NOMO-1 (cell line): ENCODE data around the gene CLRN3.

ENCODE experiments used
- DNase-seq, 2 experiments: peaks; one replicate each; lab custom pipeline; 2025; ENCODE audit not compliant: unreplicated experiment in 2 of 2; lab: John Stamatoyannopoulos, UW

CLRN3 gene, protein sequence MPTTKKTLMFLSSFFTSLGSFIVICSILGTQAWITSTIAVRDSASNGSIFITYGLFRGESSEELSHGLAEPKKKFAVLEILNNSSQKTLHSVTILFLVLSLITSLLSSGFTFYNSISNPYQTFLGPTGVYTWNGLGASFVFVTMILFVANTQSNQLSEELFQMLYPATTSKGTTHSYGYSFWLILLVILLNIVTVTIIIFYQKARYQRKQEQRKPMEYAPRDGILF

DNA sequence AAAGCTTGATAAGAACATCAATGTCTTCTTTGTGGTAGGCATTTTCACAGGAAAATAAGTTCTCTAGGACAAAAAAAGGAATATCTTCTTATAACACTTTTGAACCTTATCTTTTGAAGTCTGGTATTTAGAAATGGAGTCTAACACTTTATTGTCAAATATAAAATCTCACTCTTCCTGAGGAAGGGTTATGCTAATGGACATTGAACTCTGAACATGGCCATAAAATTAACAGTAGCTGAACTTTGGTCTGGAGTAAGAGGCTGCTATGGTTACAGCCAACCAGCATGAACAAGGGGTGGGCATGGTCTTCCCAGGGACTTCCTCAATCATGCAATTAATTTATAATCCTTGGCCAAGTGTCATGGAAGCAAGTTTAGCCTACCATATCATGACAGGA lies at the start of gene CLRN3:
Gene CLRN3, minus strand, starts transcription at position 199 of the 400 bp plus-strand sequence. Its CDS starts 157 bp downstream, at position 42.
- no peak for DNase-seq

DNA sequence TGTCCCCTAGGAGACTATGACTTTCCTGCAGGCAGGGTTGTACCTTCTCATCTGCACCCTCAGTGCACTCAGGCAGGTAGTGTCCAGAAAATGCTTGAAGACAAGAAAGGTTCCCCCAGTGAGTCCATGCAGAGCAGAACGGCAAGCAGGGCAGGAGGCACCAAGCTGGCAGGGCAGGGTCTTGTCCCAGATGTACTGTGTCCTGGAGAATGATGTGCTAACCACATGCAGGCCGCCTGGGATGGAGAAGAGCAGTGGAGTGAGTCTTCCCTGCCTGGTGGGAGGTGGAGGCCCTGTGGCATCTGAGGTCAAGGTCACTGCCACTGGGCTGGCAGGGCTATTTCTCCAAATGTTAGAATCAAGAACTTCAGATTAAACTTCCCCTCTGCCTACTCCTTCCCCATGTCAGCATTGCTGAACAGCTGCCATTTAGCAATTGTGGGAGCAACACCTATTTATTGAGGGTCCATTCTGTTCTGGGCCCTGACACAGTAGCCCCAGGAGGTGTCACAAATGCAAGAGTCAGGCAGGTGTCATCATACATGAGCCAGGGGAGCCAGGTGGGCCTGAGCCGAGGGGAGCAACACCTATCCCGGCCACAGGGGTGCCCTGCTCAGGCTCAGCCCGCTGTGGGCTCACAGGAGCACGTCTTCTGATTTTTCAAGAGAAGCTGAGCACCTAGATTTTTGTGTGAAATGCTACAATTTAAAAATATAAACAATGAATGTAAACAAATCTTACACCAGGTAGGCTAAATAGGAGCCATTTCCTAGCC lies 48.3 kb upstream of the CLRN3 start:
- no peak for DNase-seq

DNA sequence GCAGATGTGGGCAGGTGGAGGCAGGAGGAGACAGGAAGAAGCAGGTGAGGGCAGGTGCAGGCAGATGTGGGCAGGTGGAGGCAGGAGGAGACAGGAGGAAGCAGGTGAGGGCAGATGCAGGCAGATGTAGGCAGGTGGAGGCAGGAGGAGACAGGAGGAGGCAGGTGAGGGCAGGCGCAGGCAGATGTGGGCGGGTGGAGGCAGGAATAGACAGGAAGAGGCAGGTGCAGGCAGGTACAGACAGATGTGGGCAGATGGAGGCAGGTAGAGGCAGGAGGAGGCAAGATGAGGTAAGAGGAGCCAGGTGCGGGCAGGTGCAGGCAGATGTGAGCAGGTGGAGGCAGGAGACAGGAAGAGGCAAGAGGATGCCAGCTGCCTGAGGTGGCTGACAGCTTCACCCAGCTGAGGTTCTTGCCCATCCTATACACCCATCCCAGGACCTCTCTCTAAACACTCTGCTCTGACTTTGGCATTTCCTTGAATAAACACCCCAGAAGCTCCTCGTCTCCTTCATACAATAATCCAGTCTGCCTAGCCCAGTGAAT lies 47.1 kb upstream of the CLRN3 start:
- DNase-seq = no peak

DNA sequence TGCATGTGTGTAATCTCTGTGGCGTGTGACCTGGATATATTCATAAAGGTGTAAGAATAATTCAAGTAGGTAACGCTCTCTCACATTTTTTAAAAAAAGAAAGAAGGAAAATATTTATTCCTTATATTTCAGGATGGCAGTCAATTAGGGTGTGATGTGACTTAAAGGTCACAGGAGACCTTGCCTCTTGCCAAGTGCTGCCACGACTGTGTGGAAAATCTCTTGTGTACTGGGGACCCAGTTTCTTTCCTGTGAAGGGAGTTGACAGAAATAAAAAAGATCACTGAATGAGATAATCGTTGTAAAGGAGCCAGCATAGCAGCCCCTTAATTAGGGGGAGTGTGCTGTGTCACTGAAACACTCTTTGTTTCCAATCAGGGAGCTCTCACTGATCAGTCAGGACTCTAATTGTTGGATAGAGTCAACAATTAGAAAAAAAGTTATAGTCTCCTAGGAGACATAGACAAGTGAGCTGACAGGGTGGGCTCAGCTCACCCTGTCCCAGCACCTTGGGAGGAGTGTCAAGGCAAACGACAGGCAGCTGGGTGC lies 45.2 kb upstream of the CLRN3 start:
- DNase-seq = no peak

DNA sequence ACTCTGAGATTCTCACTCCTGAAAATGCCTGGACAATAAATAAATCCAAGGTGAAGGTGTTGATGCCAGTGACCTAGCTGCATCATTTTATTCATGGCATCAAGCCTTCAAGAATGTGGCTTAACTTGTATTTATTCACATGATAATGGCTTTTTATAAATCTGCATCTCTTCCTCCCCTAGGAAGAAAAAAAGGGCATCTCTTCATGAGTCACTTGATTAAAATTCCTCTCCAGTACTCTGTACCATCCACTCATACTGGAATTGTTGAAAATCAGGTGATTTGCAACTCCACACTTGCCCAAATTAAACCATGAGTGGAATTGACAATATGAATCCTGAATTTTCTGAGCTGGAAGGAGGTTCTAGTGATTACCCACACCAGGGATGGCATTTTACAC lies 44.3 kb upstream of the CLRN3 start:
- no peak for DNase-seq

DNA sequence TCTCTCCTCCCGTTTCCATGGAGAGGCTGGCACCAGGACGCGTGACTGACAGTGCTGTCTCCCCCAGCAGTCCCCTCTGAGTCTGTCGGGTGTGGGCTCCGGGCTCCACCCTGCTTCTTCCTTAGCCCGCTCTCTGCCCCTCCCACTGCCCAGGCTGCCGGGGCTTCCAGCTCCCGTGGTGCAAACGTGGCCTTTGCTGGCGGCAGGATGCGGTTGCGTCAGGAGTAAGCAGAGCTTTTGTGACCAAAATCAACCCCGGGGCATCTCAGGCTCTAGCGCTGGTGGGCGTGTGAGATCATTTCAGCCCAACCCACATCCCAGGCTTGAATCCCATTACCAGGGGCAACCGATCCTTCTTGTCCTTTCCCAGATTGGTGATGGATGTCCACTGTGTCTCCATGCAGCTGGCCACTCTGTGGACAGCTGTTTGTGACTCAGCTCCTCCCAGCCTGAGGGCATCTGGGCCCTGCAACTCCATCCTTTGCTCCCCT lies 42.4 kb upstream of the CLRN3 start:
- no peak for DNase-seq

DNA sequence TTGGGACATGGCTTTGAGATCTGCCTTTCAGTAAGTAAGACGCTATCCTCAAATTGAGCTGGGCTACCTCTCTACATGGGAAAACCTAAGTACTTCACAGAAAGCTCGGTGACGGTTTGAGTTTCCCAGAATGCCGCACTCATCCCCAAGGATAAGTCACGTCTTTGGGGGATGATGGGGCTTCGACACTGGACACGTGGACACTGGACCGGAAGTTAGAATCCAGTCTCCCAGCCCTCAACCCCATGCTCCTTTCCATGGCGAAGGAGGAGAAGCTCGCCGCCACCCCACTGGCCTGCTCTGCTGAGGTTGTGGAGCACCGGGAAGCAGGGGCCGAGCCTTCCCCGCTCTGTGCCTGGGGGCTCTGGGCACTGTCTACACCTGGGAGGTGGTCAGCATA lies 41.6 kb upstream of the CLRN3 start:
- DNase-seq = no peak

DNA sequence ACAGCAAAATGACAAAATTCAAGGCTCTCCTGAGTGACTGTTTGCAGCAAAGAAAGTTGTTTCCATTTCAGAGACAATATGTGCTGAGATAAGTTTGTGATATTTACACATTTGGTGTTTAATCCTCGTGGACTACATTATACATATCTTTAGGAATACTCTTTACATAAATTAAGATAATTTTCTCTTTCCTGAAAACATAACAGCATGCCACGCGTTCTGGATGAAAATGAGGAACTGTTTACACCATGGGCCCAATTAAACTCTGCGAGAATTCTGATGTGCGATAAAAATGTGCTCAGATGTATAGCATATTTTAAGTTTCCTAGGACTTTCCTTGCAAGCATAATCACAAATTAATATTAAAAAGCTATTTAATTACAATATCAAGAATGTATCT lies 40.5 kb upstream of the CLRN3 start:
- no peak for DNase-seq

DNA sequence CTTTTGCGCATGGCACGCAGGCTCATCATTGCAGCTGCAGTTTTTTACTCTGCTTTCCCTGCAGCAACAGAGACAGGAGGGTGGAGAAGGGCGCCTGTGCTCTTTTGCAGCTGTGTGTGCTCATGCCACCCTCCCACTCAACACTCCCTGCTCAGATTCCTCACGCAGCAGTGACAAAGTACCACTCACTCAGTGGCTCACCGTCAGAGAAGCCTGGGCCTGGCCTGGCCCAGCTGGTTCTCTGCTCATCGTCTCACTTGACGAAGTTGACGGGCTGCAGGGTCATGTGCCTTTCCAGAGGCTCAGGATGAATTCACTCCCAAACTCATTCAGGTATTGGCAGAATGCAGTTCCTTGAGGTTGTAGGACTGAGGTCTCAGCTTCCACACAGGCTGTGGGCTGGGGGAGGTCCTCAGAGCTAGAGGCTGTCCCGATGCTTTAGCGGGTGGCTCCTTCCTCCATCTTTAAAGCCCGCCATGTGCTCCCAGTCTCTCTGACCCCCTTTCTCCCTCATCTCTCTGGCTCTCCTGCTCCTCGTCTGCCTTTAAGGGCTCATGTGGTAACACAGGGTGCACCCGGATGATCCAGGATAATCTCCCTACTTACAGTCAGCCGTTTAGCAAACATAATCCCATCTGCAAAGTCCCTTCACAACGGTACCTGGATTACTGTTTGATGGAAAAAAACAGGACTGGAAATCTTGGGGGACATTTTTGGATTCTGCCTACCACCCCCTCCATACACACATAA lies 40.0 kb upstream of the CLRN3 start:
- DNase-seq = no peak

DNA sequence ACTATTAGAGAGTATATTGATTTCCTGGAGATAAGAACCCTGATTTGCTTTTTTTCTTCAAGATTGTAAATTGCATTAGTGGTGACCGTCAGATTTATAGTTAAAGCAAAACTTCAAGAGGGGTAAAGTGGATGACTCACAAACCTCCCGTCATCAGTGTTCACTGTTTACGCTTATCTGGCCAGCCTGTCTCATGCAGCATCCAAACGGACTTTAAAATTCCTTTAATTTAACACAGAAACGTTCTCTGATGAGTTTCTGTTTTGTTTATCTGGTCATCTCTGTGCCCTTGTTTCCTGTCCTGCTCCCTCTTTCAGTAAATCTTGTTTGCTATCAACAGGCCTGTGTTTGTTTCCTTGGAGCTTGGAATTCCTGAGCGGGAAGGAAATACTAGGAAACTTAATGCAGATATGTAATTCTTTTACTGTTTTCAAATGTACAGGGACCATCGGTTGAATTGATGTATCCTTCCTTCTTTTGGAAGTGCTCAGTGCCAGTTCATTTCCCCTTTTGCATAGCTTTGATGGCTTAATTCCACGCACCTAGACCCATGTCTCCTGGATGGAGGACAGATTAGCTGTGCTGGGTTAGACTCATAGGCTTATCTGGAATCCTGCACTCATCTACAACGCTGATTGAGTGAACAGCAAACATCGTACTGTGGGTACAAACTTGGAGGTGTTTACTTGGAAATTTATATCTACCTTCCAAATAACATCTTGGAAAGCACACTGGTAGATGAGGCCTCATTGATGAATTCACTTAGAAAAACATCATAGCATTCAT lies 35.5 kb upstream of the CLRN3 start:
- peak in 1 of 2 experiments; percentile 6 for DNase-seq

DNA sequence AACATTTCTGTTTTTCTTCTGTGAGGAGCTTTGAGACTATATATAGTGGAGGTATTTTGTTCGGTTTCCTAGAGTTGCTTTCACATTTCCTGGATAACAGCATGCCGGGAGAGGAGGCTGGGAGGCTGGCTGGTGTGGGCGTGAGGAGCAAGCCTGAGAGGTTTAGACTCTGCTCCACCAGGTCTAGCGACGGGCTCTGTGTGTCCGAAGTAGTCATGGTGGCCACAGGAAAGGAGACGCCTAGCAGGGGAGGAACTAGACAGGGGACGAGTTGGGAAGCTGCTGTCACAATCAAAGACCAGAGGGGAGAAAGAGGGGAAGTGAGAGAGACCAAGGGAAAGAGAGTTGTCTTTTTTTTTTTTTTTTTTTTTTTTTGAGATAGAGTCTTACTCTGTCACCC lies 33.7 kb upstream of the CLRN3 start:
- peak; percentile 49 to 83 for DNase-seq

DNA sequence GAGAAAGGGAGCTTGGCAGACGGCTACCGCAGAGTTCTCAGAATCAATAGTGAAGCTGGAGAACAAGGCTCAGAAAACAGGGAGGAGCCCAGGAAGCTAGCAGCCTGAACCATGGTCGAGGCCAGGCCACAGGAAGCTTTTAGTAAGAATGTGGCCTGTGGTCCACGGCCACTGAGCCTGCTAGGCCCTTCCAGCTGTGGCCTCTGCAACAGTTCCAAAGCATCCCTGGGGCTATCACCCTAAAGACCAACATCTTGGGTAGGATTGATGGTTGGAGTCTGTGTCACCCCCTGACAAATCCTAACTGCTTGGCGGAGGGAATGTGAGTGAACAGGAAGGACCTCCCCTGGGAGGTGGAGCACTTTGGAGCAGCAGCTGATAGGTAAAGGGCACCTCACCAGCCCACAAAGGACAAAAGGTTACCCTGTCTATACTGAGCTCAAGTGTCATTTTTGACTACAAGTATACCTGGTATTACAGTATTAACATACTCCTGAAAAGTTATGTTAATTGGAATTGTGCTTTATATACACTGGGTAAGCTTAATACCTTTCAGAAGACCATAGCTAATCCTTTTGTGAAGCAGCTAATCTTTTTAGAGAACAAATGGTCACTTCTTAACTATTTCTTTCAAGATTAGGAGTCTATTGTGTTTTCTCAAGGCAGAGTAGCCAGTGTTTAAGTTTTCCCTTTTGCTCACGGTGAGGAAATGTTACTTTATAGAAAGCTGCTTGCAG lies 32.9 kb upstream of the CLRN3 start:
- DNase-seq = no peak

DNA sequence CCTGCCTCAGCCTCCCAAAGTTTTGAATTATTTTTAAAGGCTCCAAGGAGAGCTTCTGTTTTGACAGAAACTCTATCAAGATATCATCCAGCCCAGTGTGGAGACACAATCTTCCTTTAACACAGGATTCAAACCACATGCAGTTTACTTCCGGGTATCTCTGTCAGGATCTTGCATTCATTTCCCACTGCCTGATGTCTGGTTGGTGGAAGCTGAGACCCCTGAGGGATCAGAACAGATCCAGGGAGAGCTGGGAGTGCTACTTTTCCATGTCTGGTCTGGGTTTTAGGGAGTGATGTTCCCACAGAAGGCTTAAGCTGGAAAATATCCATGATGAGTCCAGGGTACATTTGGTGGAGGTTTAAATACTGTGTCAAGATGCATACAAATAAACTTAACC lies 30.9 kb upstream of the CLRN3 start:
- DNase-seq = no peak

DNA sequence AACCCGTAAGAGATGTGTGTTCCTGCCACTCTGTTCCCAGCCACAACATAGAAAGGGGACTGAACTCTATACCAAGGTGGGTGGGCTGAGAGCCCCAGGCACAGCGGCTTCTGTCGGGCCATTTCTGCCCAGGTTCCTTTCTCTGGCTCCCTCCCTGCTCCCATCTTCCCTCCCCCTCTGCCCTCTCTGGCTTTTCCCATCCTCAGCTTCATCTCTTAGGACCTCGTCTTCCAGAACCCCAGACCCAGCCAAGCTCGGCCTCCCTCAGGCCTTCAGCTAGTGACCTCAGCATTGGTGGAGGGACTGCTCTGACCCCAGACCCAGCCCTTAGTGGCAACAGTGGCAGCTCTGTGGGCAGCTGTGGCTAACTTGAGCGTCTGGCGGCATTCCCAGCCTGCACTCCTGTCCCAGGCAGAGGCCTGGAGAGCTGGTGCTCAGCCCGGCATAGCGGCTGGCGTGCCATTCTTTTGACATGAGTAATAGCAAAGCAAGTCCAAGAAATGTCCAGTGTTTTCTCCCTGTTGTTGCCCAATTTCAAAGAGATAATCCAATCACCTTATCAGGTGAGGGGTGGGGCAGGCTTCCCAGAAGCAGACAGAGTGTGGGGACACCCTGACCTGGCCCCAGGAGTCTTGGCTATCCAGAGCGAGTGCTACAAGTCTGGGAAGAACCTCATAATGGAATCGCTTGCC lies 30.1 kb upstream of the CLRN3 start:
- DNase-seq = no peak

DNA sequence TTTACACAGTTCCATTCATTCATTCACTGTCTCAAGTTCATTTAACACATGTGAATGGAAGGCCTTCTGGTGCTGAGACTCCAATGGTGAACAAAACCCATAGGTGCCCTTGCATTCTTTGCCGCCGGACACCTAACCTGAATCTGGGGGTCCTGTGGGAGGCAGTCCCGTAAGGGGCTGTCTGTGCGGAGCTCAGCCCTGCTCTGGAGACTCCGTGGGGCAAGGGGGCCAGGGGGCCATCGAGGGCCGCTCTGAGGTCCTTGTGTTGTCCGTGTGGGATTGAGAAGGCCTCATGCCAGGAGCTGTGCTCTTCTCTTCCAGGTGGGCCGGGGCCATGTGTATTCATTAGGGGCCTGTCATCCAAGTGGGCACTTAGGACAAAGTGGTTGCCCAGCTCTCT lies 29.5 kb upstream of the CLRN3 start:
- no peak for DNase-seq

DNA sequence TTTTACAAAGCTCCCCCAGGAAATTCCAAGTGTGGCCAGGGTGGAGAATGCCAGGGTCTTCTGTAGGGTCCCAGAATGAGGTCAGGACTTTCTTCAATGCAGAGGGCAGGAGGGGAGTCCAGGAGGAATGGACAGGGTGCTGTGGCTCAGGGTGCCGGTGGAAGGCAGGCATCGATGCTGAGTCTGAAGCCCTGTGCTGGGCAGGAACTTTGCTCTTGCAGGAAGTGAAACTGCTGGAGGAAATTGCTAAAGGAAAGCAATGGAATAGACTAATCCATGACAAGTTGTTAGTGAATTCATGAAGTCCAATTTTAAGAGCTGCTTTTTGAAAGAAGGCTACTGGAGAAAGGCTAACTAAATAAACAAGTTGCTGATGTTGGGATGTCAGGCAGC lies 29.0 kb upstream of the CLRN3 start:
- peak; percentile 56 to 88 for DNase-seq

DNA sequence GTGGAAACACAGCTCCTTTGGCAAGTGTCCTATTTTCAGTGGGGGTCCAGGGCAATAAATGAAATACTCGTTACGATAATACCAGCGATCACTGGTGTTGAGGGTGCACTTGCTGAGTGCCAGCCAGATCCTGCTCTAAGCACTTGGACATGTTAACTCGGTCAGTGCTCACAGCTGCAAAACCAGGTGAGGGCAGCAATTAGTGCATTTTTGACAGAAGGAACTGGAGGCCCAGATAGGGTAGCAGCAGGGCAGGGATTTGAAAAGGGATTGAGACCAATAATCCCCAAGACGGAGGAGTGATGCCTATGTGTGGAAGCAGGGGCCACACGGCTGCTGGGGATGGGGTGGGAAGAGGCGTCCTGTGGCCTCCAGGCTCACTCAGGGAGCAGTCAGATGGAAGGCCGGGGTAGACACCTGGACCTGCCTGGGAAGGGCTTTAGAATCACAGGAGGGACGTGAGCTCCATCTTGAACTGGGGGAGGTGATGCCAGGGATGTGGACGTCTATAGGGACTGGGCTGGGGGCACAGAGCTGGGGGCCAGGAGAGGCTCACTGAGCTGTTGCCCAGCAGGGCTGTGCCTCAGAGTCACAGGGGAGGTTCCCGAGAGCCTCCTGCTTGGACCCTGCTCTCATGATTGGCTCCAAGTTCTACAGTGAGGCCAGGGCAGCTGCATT lies 28.5 kb upstream of the CLRN3 start:
- no peak for DNase-seq

DNA sequence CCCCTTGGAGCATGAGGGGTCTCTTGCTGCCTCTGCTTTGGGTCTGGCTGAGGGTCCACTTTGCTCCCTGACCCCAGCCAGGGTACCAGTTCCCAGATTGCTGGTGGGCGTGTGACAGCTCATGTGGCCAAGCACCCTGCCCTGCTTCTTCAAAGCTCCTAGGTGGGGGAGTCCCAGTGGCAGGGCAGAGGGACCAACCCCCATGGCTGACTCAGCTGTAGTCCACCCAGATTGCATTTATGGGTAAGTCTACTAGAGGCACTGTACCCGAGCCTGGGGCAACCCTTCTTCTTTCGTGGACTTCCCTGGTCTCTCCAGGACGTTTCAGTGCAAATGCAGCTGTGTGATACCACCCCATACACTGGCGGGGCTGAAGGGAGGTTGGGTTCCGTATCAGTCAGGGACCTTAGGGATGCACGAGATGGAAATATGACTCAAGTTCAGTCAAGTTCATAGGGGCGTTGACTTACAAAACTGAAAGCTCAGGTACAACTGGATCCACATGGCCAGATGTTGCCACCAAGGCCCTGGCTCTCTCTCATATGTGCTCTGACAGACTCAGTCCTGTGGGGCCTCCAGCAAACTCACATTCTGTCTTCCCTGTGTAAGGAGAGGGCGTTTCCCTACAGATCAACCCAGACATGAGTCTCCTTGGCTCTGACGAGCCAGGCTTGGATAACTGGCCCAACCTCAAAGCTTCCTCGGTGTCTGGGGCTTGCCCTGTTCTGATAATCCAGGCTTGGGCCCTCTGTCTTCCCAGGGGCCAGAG lies 27.7 kb upstream of the CLRN3 start:
- peak in 1 of 2 experiments; percentile 29 for DNase-seq
